ENCODE results near the gene RFT1. TPM values are rescaled to one million over a fixed set of nuclear protein-coding genes. Genes with fewer than 3 reads are reported as not detected.

Gene RFT1
- total RNA-seq, 1 donor from 2014 or later: 32.4 TPM

- H3K4me1 Mint-ChIP-seq: peaks cover 20% of the 10 kb centered on the region
- H3K4me3 Mint-ChIP-seq: no peak overlapping the region
- no peak for DNase-seq (ENCODE audit: low read depth, low spot score)
- no peaks in the 10 kb centered on the region for H3K27me3 Mint-ChIP-seq (ENCODE audit: low read depth)
- no peak overlapping the region for H3K27ac Mint-ChIP-seq (ENCODE audit: unreplicated experiment)
- peaks cover 2% of the 10 kb centered on the region for H3K36me3 Mint-ChIP-seq (ENCODE audit: low read depth)
- no peak for TF ChIP-seq CTCF (conservative IDR thresholded peaks at IDR 0.05)
- H3K9me3 Mint-ChIP-seq: no peaks in the 10 kb centered on the region
These were observed 25.5 kb downstream of the RFT1 start for GRCh38 chr3:53104762-53105161.

GRCh38 chr3:53103397-53104296 is 26.6 kb downstream of the RFT1 start:
- no peaks in the 10 kb centered on the region for H3K9me3 Mint-ChIP-seq
- no peak for DNase-seq (ENCODE audit: low read depth, low spot score)
- no peaks in the 10 kb centered on the region for H3K27me3 Mint-ChIP-seq (ENCODE audit: low read depth)
- TF ChIP-seq CTCF (conservative IDR thresholded peaks at IDR 0.05): no peak
- peaks cover 20% of the 10 kb centered on the region for H3K4me1 Mint-ChIP-seq
- H3K27ac Mint-ChIP-seq (ENCODE audit: unreplicated experiment): no peak overlapping the region
- no peak overlapping the region for H3K4me3 Mint-ChIP-seq
- peaks cover 2% of the 10 kb centered on the region for H3K36me3 Mint-ChIP-seq (ENCODE audit: low read depth)

DNA sequence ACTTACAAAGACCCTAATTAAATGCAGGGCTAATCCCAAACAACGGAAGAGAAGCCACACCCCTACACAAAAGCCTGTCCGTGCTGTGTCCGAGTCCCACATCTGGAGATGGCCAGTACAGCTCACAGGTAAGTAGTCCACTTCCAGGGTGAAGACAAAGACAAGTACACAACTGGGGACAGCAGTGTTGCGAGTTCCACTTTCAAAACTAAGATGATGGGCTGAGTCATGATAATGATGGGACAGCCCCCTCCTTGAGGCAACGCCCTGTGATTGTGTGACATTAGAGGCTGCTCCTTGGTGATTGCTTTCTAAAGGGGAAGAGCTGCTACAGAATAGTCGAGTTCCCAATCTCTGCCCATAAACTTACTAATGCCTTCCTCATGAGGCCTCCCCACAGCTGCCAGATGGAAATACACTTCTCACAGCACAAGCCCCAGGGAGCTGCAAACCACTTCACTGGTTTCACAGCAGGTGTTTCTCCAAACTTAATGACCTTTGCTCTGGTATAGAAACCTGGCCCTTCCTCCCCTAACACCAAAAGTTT is 27.6 kb downstream of the RFT1 start:
- no peaks in the 10 kb centered on the region for H3K9me3 Mint-ChIP-seq
- no peak overlapping the region for H3K27ac Mint-ChIP-seq (ENCODE audit: unreplicated experiment)

GRCh38 chr3:53101956-53102355 is 28.3 kb downstream of the RFT1 start:
- peaks cover 2% of the 10 kb centered on the region for H3K36me3 Mint-ChIP-seq (ENCODE audit: low read depth)
- no peaks in the 10 kb centered on the region for H3K9me3 Mint-ChIP-seq
- peaks cover 20% of the 10 kb centered on the region for H3K4me1 Mint-ChIP-seq
- H3K4me3 Mint-ChIP-seq: no peak overlapping the region
- H3K27me3 Mint-ChIP-seq (ENCODE audit: low read depth): no peaks in the 10 kb centered on the region
- no peak for TF ChIP-seq CTCF (conservative IDR thresholded peaks at IDR 0.05)
- no peak for DNase-seq (ENCODE audit: low read depth, low spot score)
- no peak overlapping the region for H3K27ac Mint-ChIP-seq (ENCODE audit: unreplicated experiment)

More for the DNA sequence above, 27.6 kb downstream of the RFT1 start:
- H3K36me3 Mint-ChIP-seq (ENCODE audit: low read depth): peaks cover 2% of the 10 kb centered on the region
- TF ChIP-seq CTCF (conservative IDR thresholded peaks at IDR 0.05): no peak
- H3K27me3 Mint-ChIP-seq (ENCODE audit: low read depth): no peaks in the 10 kb centered on the region
- no peak overlapping the region for H3K4me3 Mint-ChIP-seq
- peaks cover 20% of the 10 kb centered on the region for H3K4me1 Mint-ChIP-seq
- no peak for DNase-seq (ENCODE audit: low read depth, low spot score)

DNA sequence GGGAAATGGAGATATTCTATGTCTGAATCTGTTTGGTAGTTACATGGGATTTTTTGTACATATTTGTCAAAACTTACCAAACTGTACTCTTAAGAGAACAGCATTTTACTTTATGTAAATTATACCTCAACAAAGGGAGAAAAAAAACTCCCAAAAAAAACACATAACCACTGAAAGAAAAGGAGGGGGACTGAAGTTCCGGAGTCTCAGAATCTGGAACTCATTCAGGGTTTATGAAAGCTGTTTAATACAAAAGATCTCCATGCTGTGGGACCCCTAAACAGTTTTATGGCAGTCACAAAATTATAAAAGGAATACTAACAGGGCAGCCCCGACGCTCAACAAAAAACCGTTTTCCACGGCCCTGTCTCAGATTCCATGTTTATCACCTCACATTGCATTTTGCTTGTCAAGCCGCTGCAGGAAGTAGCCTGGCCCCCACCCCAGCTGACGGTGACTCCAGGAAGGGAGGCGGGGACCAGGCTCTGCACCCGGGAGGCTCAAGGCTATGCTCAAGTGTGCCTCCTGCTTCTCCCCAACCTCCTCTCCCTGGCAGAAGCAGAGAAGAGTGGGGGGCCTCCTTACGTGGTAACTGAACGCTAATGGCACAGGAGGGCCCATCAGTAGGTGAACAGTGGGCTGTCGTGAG is 29.3 kb downstream of the RFT1 start:
- H3K9me3 Mint-ChIP-seq: no peaks in the 10 kb centered on the region
- H3K27ac Mint-ChIP-seq (ENCODE audit: unreplicated experiment): peak overlapping the region; percentile 35
- H3K4me3 Mint-ChIP-seq: no peak overlapping the region
- no peaks in the 10 kb centered on the region for H3K27me3 Mint-ChIP-seq (ENCODE audit: low read depth)
- peaks cover 2% of the 10 kb centered on the region for H3K36me3 Mint-ChIP-seq (ENCODE audit: low read depth)
- DNase-seq (ENCODE audit: low read depth, low spot score): no peak
- no peak for TF ChIP-seq CTCF (conservative IDR thresholded peaks at IDR 0.05)
- peaks cover 20% of the 10 kb centered on the region for H3K4me1 Mint-ChIP-seq

Data from neural crest cell (in vitro differentiated cells).